ENCODE data around the gene REEP3. TPM values are rescaled to one million over a fixed set of nuclear protein-coding genes. Genes with fewer than 3 reads are reported as not detected.

The REEP3 gene
- total RNA-seq, 1 experiment from 2014 or later, result 39.6 TPM

- H3K36me3 ChIP-seq (ENCODE audit: insufficient read depth, low read length, poor library complexity, severe bottlenecking), result no peaks in the 10 kb centered on the region
- TF ChIP-seq EZH2 (IDR thresholded peaks at IDR 0.05; ENCODE audit: borderline replicate concordance, low read depth, low read length, poor library complexity, severe bottlenecking), result no peak
- TF ChIP-seq, protein P1, sequence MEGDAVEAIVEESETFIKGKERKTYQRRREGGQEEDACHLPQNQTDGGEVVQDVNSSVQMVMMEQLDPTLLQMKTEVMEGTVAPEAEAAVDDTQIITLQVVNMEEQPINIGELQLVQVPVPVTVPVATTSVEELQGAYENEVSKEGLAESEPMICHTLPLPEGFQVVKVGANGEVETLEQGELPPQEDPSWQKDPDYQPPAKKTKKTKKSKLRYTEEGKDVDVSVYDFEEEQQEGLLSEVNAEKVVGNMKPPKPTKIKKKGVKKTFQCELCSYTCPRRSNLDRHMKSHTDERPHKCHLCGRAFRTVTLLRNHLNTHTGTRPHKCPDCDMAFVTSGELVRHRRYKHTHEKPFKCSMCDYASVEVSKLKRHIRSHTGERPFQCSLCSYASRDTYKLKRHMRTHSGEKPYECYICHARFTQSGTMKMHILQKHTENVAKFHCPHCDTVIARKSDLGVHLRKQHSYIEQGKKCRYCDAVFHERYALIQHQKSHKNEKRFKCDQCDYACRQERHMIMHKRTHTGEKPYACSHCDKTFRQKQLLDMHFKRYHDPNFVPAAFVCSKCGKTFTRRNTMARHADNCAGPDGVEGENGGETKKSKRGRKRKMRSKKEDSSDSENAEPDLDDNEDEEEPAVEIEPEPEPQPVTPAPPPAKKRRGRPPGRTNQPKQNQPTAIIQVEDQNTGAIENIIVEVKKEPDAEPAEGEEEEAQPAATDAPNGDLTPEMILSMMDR (conservative IDR thresholded peaks at IDR 0.05; ENCODE audit: low read depth, low read length), result no peak
- no peaks in the 10 kb centered on the region for H3K27me3 ChIP-seq (replicated peaks; ENCODE audit: insufficient read depth, low read depth, low read length, poor library complexity)
- DNase-seq (ENCODE audit: low spot score), result no peak
- H3K4me1 ChIP-seq (ENCODE audit: insufficient read depth, low read length, poor library complexity, severe bottlenecking), result peaks cover 63% of the 10 kb centered on the region
- no peak overlapping the region for H3K27ac ChIP-seq (ENCODE audit: low read depth, low read length, poor library complexity, severe bottlenecking)
- POLR2A ChIA-PET (ENCODE audit: low non-redundant PET), result no interaction called here
- BruUV-seq (replicated peaks), result no TSS peak
- CTCF ChIA-PET, result no interaction called here
- H3K4me3 ChIP-seq (ENCODE audit: low read depth, low read length, poor library complexity, severe bottlenecking), result no peak overlapping the region
- intact Hi-C loops (cut with micrococcal nuclease; ENCODE audit: unreplicated experiment), result no loop called here
- no peaks in the 10 kb centered on the region for H3K9me3 ChIP-seq (ENCODE audit: low read depth, low read length, poor library complexity, severe bottlenecking)
These were observed 37.2 kb upstream of the REEP3 start for GRCh38 chr10:63483983-63484382.

DNA sequence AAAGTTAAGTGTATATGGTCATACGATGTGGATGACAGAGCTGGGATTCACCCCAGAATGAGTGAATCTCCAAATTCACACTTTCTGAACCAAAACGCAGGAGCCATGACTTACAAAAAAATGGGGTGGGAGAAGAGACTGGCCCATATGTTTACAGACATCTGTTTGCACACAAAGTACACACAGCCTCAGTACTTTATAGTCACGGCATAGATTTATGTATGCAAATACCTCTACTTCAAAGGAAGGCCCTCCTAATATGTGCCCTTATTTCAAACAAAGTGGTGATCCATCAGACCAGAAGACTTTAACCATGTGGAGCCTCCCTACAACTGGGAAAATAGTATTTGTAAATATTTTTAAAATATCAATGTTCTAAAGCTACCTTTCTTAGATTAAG lies 33.2 kb upstream of the REEP3 start:
- CTCF ChIA-PET, result no interaction called here
- POLR2A ChIA-PET (ENCODE audit: low non-redundant PET), result no interaction called here

DNA sequence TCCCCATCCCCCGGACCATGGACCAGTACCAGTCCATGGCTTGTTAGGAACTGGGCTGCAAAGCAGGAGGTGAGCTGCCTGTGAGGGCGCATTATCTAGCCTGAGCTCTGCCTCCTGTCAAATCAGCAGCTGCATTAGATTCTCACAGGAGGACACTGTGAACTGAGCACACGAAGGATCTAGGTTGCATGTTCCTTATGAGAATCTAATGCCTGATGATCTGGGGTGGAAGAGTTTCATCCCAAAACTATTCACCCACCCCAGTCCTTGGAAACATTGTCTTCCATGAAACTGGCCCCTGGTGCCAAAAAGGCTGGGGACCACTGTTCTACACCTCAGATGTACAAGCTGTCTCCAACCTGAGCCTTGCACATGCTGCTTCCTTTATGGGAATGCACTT lies 31.4 kb upstream of the REEP3 start:
- Histone ChIP-seq H3K36me3 (ENCODE audit: insufficient read depth, low read length, poor library complexity, severe bottlenecking) (no peaks in the 10 kb centered on the region), H3K9me3 (ENCODE audit: low read depth, low read length, poor library complexity, severe bottlenecking) (peaks cover 6% of the 10 kb centered on the region), H3K4me1 (ENCODE audit: insufficient read depth, low read length, poor library complexity, severe bottlenecking) (peaks cover 46% of the 10 kb centered on the region), H3K4me3 (ENCODE audit: low read depth, low read length, poor library complexity, severe bottlenecking) (no peak overlapping the region), H3K27ac (ENCODE audit: low read depth, low read length, poor library complexity, severe bottlenecking) (no peak overlapping the region), H3K27me3 (replicated peaks; ENCODE audit: insufficient read depth, low read depth, low read length, poor library complexity) (no peaks in the 10 kb centered on the region)
- intact Hi-C loops (cut with micrococcal nuclease; ENCODE audit: unreplicated experiment), result no loop called here
- ChIA-PET CTCF (no interaction called here), POLR2A (ENCODE audit: low non-redundant PET) (no interaction called here)
- no peak for TF ChIP-seq EZH2 (IDR thresholded peaks at IDR 0.05; ENCODE audit: borderline replicate concordance, low read depth, low read length, poor library complexity, severe bottlenecking)
- TF ChIP-seq, protein P1 (conservative IDR thresholded peaks at IDR 0.05; ENCODE audit: low read depth, low read length), result no peak
- no peak for DNase-seq (ENCODE audit: low spot score)
- no TSS peak for BruUV-seq (replicated peaks)

More for the DNA sequence above, 33.2 kb upstream of the REEP3 start:
- BruUV-seq (replicated peaks), result no TSS peak
- TF ChIP-seq EZH2 (IDR thresholded peaks at IDR 0.05; ENCODE audit: borderline replicate concordance, low read depth, low read length, poor library complexity, severe bottlenecking), result no peak
- TF ChIP-seq, protein P1 (conservative IDR thresholded peaks at IDR 0.05; ENCODE audit: low read depth, low read length), result no peak
- intact Hi-C loops (cut with micrococcal nuclease; ENCODE audit: unreplicated experiment), result no loop called here
- no peak for DNase-seq (ENCODE audit: low spot score)
- no peaks in the 10 kb centered on the region for H3K36me3 ChIP-seq (ENCODE audit: insufficient read depth, low read length, poor library complexity, severe bottlenecking)
- H3K4me3 ChIP-seq (ENCODE audit: low read depth, low read length, poor library complexity, severe bottlenecking), result no peak overlapping the region
- peaks cover 6% of the 10 kb centered on the region for H3K9me3 ChIP-seq (ENCODE audit: low read depth, low read length, poor library complexity, severe bottlenecking)
- H3K27me3 ChIP-seq (replicated peaks; ENCODE audit: insufficient read depth, low read depth, low read length, poor library complexity), result no peaks in the 10 kb centered on the region
- no peak overlapping the region for H3K27ac ChIP-seq (ENCODE audit: low read depth, low read length, poor library complexity, severe bottlenecking)
- peaks cover 49% of the 10 kb centered on the region for H3K4me1 ChIP-seq (ENCODE audit: insufficient read depth, low read length, poor library complexity, severe bottlenecking)

Measured in A673 (cell line).